Coronary artery (tissue), 2 donors: ENCODE data around the gene GAD2.

Experiments used
- DNase-seq: peaks from one replicate; pipeline ENCODE4 v3.0.0-alpha.2; 2017; ENCODE audit warnings: low spot score
- H3K27ac ChIP-seq, 2 donors: fragments of 200-600 bp; sonication (generic); one replicate each; pipeline ENCODE4 v1.5.1; 2016 to 2019
- H3K4me3 ChIP-seq: fragments of 200-600 bp; sonication (generic); 2 replicates; pipeline ENCODE4 v1.5.1; 2016; ENCODE audit warnings: mild to moderate bottlenecking, moderate library complexity
- TF ChIP-seq, protein P1 (sequence below): fragments of 200-600 bp; sonication (generic); IDR thresholded peaks from one replicate; pipeline ENCODE4 v1.5.1; 2019; ENCODE audit warnings: antibody characterized with exemption

GAD2 gene

GRCh38 chr10:26274391-26274790 is 57.8 kb downstream of the GAD2 start:
- DNase-seq: no peak
- TF ChIP-seq, protein P1, sequence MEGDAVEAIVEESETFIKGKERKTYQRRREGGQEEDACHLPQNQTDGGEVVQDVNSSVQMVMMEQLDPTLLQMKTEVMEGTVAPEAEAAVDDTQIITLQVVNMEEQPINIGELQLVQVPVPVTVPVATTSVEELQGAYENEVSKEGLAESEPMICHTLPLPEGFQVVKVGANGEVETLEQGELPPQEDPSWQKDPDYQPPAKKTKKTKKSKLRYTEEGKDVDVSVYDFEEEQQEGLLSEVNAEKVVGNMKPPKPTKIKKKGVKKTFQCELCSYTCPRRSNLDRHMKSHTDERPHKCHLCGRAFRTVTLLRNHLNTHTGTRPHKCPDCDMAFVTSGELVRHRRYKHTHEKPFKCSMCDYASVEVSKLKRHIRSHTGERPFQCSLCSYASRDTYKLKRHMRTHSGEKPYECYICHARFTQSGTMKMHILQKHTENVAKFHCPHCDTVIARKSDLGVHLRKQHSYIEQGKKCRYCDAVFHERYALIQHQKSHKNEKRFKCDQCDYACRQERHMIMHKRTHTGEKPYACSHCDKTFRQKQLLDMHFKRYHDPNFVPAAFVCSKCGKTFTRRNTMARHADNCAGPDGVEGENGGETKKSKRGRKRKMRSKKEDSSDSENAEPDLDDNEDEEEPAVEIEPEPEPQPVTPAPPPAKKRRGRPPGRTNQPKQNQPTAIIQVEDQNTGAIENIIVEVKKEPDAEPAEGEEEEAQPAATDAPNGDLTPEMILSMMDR: no peak
- no peak overlapping the region for H3K27ac ChIP-seq
- H3K4me3 ChIP-seq: no peak overlapping the region

DNA sequence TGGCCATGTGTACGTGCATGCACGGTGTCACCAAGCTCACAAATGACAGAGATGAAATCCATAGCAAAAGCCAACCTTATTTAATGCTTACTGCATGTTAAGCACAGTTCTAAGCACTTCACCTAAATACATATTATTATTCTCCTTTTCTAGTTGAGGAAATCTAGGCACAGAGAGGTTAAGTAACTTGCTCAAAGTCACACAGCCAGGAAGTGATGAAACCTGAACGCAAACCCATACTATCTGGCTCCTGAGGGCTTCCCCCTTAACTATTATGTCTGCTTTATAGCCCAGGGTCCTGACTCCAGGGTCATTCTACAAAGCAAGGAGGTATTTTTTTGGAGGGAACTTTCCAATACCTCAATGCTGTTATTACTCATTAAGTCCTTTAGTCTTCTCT is 61.7 kb downstream of the GAD2 start:
- H3K4me3 ChIP-seq: no peak overlapping the region
- TF ChIP-seq, protein P1: no peak
- no peak overlapping the region for H3K27ac ChIP-seq
- DNase-seq: no peak

DNA sequence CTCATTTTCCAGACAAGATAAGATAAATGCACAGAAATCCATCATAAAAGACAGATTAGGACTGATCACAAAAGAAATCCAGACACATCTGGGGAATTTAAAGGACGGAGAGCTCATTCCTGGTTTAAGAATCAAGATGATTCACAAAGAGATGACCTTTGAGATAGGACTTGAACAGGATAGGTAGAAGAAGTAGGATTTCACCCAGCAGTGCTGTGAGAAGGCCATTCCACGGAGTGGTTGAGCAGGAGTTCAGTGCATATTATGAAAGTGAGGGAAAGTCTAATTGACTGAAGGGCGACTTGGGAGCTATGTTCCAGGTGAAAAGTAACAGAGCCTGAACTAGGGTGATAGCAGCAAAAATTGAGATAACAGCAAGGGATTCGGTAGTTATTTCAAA is 73.7 kb downstream of the GAD2 start:
- no peak overlapping the region for H3K27ac ChIP-seq
- no peak for DNase-seq
- TF ChIP-seq, protein P1: no peak
- H3K4me3 ChIP-seq: no peak overlapping the region

DNA sequence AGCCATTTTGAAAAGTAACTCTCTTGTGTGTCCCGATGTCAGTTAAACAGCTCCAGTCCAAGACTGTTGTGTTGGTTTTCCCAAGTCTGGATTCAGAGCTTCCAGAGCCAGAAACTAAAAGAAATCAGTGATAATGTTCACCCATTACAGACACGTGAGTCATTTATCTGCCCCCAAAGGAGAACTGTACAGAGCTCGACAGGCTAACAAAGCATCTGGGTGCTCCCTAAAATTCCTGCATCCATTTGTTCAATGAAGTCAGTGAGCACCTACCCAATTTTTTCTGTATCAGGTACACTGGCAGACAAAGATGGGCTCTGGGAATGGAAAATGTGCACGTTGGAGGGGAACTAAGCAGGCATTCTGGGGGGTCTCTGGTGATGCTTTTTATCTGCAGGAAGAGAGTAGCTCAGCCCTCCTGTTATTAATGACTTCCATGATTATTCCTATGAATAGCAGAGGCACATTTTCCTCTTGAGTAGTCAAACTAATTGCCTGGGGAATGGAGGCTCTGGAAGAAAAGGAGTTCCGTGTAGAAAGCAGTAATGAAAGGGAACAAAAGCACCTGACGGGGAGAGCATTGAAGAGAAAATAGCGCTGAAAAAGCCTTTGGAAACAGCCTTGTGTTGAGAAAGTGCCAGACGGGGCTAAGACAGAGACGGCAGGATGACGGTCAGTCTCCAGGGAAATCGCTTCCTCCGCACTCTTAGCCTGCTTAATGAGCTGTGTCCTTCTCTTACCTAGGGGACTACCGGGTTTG is 75.3 kb downstream of the GAD2 start:
- Histone ChIP-seq H3K27ac (no peak overlapping the region), H3K4me3 (no peak overlapping the region)
- TF ChIP-seq, protein P1: no peak
- DNase-seq: no peak

DNA sequence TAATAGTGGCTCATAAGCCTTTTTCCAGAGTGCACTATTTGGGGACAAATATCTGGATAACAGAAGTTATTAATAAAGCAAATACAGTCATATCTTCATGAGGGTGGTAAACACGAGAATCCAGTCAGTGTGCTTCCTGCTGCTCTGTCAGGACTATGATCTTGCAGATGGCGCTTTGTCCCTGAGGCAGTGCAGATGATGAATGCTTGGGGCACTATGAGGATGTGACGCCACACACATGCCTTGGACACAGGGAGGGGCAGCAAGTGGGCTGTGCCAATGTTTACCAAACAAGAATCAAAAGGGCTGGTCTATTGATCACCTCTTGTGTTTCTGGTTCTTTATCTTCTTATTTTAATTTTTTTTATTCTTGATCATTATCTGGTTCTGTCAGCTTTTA is 79.8 kb downstream of the GAD2 start:
- no peak for DNase-seq
- TF ChIP-seq, protein P1: no peak
- Histone ChIP-seq H3K4me3 (no peak overlapping the region), H3K27ac (no peak overlapping the region)

DNA sequence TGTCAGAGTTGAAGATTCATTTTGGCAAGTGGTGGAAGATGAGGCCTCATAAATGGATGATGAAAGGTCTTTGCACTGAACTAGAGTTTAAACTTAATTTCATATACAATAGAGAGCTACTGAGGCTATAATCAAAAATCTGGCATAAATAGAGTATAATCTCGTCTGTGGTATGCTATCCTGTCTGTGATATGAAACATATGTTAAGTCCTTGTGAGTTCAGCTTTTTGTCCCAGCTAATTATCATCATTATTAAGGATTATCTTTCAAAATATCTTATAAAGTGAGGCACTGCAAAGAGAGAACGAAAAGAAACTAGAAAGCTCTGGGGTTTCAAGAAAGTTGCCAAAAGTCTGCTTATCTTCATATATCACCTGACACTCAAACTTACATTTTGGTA is 83.4 kb downstream of the GAD2 start:
- no peak overlapping the region for H3K4me3 ChIP-seq
- TF ChIP-seq, protein P1: no peak
- no peak for DNase-seq
- H3K27ac ChIP-seq: no peak overlapping the region

- Histone ChIP-seq H3K4me3 (no peak overlapping the region), H3K27ac (no peak overlapping the region)
- TF ChIP-seq, protein P1: no peak
- no peak for DNase-seq
These were observed 86.8 kb downstream of the GAD2 start for GRCh38 chr10:26303366-26303765.
